ENCODE measurements around the gene PGM3.

PGM3 gene, protein sequence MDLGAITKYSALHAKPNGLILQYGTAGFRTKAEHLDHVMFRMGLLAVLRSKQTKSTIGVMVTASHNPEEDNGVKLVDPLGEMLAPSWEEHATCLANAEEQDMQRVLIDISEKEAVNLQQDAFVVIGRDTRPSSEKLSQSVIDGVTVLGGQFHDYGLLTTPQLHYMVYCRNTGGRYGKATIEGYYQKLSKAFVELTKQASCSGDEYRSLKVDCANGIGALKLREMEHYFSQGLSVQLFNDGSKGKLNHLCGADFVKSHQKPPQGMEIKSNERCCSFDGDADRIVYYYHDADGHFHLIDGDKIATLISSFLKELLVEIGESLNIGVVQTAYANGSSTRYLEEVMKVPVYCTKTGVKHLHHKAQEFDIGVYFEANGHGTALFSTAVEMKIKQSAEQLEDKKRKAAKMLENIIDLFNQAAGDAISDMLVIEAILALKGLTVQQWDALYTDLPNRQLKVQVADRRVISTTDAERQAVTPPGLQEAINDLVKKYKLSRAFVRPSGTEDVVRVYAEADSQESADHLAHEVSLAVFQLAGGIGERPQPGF

DNA sequence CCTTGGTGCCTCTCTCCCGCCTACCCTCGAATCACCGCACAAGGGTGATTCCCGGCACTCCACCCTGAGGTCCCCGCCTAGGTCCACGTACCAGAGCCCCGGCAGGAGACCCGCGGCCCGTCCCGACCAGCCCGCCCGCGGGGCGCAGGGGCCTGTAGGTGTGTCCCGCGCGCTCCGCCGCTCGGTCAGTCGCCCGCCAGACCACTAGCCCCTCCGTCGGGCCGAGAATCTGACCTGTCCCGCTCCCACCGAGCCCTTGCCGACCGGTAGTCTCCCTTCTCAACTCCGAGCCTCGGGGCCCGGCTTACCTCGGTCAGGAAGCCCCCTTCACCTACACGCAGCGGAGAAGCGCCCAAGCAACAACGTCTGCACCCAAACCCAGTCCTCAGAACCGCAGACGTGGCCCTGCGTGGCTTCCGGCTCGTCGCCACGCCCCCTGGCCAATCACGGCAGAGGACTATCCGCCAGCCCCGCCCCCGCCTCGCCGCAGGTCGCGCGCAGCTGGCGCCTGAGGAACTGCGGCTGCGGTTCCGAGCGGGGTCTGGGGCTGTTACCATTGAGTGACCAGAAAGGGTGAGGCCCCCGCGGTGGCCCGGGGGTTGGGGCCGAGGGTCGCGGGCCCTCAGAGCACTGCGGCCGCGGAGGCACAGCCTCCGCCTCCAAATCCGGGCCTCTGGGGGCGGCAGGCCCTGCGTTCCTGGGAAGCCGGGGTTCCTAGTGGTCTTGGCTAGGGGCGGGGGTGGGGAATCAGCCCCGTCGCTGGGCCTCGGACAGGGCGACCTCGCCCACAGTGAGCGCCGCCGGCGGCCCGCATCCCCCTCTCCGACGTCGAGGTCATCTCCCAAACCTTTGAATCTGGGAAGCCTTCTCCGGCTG, at the start of gene PGM3, which contains the start of gene RWDD2A:
PGM3 (minus strand) TSS at position 395 of the 876 bp plus-strand sequence. CDS start 2,253 bp downstream, outside the sequence.
RWDD2A (plus strand) TSS at position 487 of the 876 bp plus-strand sequence. CDS start 1,095 bp downstream, outside the sequence.
- TF ChIP-seq, protein P1, sequence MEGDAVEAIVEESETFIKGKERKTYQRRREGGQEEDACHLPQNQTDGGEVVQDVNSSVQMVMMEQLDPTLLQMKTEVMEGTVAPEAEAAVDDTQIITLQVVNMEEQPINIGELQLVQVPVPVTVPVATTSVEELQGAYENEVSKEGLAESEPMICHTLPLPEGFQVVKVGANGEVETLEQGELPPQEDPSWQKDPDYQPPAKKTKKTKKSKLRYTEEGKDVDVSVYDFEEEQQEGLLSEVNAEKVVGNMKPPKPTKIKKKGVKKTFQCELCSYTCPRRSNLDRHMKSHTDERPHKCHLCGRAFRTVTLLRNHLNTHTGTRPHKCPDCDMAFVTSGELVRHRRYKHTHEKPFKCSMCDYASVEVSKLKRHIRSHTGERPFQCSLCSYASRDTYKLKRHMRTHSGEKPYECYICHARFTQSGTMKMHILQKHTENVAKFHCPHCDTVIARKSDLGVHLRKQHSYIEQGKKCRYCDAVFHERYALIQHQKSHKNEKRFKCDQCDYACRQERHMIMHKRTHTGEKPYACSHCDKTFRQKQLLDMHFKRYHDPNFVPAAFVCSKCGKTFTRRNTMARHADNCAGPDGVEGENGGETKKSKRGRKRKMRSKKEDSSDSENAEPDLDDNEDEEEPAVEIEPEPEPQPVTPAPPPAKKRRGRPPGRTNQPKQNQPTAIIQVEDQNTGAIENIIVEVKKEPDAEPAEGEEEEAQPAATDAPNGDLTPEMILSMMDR (IDR thresholded peaks at IDR 0.05; ENCODE audit: control insufficient read depth, insufficient read depth, low read depth, low read length, missing control alignments): no peak
- peak within 1 kb of the TSS; percentile 88 for H3K4me3 ChIP-seq (ENCODE audit: control insufficient read depth, low read depth, low read length)
- DNase-seq (ENCODE audit: low read depth): peak; percentile 40

DNA sequence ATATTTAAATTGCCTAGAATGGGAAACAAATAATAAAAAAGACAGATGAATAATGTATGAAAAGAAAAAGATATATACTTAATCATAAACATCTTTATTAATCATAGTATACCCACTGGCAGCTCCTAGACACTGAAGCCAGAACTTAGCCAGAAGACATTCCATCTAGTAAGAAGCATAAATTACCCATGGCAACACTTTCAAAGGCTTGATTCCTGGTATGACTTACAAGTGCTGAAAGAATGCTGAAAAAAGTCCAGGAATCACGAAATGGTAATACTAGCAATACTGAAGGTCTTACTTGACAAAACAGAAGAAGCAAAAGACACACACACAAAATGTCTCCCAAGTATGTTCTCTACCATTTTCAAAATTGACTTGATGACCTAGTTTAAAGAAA, 38.1 kb upstream of the PGM3 start:
- DNase-seq (ENCODE audit: low read depth): peak; percentile 74
- H3K4me3 ChIP-seq (ENCODE audit: control insufficient read depth, low read depth, low read length): no peak overlapping the region
- TF ChIP-seq, protein P1 (IDR thresholded peaks at IDR 0.05; ENCODE audit: control insufficient read depth, insufficient read depth, low read depth, low read length, missing control alignments): no peak

DNA sequence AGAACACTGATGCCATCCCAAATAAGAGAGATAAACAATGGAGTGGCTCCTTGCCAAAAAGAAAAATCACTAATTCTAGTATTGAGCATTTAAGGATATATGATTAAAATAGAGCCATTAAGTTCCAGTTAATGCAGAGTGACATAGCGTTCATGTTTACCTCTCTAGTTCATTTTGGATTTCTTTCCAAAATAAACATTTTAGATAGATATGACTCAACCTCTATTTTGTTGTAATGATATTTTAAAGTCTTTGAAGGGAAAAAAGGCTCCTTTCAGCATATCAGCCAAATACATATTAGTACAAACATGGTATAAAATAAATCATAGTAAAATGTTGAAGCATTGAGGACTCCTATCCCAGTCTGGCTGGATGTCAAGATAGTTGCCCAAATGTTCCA, 33.5 kb upstream of the PGM3 start:
- no peak for DNase-seq (ENCODE audit: low read depth)
- TF ChIP-seq, protein P1 (IDR thresholded peaks at IDR 0.05; ENCODE audit: control insufficient read depth, insufficient read depth, low read depth, low read length, missing control alignments): no peak
- H3K4me3 ChIP-seq (ENCODE audit: control insufficient read depth, low read depth, low read length): no peak overlapping the region

DNA sequence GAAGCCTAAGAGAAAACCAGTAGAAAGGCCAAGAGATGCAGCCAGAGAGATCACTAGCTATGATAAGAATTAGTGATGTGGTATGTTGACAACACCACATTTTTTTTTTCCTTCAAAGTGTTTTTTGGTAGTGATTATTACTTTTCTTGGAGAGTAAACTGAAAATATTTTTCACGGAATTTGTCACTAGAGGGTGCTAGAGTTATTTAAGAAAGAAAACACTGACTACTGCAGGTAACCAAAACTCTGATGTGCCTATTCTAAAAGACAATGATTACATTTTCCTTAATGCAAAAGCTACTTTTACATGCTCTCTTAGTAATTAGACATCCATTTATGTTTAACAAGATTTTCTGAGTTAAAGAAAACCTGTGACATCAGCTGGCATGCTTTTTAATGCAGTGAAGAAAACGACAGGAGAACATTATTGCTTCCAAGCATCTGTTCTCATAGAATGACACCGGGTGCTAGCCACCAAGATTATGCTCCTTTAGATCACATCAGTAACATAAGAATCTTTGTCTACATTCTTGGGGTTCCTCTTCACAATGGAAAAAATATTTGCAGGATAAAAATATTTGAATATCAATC, 28.9 kb upstream of the PGM3 start:
- TF ChIP-seq, protein P1 (IDR thresholded peaks at IDR 0.05; ENCODE audit: control insufficient read depth, insufficient read depth, low read depth, low read length, missing control alignments): peak; percentile 41
- no peak for DNase-seq (ENCODE audit: low read depth)
- H3K4me3 ChIP-seq (ENCODE audit: control insufficient read depth, low read depth, low read length): no peak overlapping the region

DNA sequence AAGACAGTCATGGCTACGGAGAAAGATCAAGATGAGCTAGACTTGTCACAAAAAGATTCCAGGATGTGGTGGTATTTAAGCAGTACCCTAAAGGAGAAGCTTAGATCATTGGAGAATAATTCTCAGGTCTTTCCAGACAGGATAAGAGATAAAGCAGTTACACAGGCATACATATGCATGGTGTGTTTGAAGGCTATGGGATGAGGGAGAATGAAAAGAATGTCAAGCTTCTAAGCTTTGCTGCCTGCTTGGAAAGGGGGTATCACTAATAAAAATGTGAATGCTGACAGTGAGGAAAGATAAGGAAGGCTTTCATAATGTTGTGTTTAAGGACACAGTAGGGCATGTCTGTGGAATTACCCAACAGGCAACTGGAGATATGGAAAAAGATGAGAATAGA, 28.2 kb upstream of the PGM3 start:
- TF ChIP-seq, protein P1 (IDR thresholded peaks at IDR 0.05; ENCODE audit: control insufficient read depth, insufficient read depth, low read depth, low read length, missing control alignments): no peak
- no peak overlapping the region for H3K4me3 ChIP-seq (ENCODE audit: control insufficient read depth, low read depth, low read length)
- DNase-seq (ENCODE audit: low read depth): no peak

DNA sequence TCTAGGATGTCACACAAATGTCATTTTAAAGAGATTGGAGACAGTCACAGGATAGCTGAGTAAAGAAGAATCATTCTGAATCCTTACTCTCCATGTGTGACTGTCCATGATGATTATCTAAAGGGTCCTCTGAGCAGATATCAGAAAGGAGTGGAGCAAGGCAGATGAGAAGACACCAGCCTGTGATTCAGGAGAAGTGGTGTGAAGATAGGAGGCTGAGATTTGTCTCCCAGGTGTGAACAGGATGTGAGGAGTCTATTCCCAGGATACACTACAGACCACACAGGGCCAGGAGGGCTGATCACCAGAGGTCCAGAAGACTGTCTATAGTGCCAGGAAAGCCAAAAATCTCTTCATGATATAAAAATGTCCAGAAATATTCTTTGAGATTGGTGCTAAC, 27.1 kb upstream of the PGM3 start:
- TF ChIP-seq, protein P1 (IDR thresholded peaks at IDR 0.05; ENCODE audit: control insufficient read depth, insufficient read depth, low read depth, low read length, missing control alignments): no peak
- H3K4me3 ChIP-seq (ENCODE audit: control insufficient read depth, low read depth, low read length): no peak overlapping the region
- DNase-seq (ENCODE audit: low read depth): no peak

Data from AG09309 (cell line).